ENCODE results near the gene NOXA1. TPM values are rescaled to one million over a fixed set of nuclear protein-coding genes. Genes with fewer than 3 reads are reported as not detected.
"Not testable (repeated sequence)": the region's sequence is repeated elsewhere in the genome, so short reads cannot be mapped to it uniquely, and the experiment has no call there.

The NOXA1 gene
- total RNA-seq, 1 donor from 2014 or later: 6.9 TPM

DNA sequence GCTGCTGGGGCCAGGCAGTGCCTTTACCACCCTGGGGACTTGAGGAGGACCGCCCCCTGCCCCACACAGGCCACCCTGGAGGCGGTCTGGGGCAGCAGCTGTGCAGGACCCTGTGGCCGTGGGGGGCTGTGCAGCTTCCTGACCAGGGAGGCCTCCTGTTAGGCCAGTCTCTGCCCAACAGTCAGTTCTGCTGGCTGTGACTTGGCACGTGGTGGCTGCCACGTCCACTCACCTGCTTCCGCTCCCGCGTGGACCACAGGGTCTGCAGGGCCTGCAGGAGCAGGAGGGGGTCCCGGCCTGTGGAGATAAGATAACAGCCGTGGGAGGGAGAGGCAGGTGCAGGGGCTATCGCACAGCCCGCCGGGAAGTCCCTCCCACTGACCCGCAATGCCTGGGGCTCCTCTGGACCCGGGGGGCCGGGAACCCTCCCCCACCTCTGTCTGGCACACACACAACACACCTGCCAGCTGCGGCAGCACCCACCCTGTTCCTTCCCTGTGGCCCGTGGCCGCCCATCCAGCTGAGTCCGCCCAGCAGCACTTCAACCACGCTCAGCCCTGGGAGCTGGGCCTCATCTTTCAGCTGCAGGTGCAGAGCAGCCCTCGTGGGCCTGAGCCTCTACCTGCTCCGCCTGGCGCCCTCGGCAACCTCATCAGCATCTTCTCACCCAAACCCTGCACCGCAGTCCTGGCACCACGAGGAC is 40.0 kb upstream of the NOXA1 start:
- Histone ChIP-seq H3K36me3 (no peaks in the 10 kb centered on the region), H3K27ac (no peak overlapping the region), H3K4me3 (no peak overlapping the region), H3K27me3 (ENCODE audit: low read depth) (no peaks in the 10 kb centered on the region), H3K9me3 (no peaks in the 10 kb centered on the region), H3K4me1 (peaks cover 13% of the 10 kb centered on the region)
- intact Hi-C loops (cut with DNase I): no loop called here
- ATAC-seq (peak in 1 of 2 donors; percentile 23), DNase-seq (no peak)
- TF ChIP-seq, protein P1, sequence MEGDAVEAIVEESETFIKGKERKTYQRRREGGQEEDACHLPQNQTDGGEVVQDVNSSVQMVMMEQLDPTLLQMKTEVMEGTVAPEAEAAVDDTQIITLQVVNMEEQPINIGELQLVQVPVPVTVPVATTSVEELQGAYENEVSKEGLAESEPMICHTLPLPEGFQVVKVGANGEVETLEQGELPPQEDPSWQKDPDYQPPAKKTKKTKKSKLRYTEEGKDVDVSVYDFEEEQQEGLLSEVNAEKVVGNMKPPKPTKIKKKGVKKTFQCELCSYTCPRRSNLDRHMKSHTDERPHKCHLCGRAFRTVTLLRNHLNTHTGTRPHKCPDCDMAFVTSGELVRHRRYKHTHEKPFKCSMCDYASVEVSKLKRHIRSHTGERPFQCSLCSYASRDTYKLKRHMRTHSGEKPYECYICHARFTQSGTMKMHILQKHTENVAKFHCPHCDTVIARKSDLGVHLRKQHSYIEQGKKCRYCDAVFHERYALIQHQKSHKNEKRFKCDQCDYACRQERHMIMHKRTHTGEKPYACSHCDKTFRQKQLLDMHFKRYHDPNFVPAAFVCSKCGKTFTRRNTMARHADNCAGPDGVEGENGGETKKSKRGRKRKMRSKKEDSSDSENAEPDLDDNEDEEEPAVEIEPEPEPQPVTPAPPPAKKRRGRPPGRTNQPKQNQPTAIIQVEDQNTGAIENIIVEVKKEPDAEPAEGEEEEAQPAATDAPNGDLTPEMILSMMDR (IDR thresholded peaks at IDR 0.05): no peak

GRCh38 chr9:137383784-137384756 is 39.1 kb upstream of the NOXA1 start:
- Histone ChIP-seq H3K9me3 (no peaks in the 10 kb centered on the region), H3K36me3 (no peaks in the 10 kb centered on the region), H3K27me3 (ENCODE audit: low read depth) (no peaks in the 10 kb centered on the region), H3K4me3 (no peak overlapping the region), H3K27ac (no peak overlapping the region), H3K4me1 (peaks cover 21% of the 10 kb centered on the region)
- TF ChIP-seq, protein P1 (IDR thresholded peaks at IDR 0.05): no peak
- DNase-seq: no peak
- intact Hi-C loops (cut with DNase I): no loop called here
- no peak for ATAC-seq

GRCh38 chr9:137385061-137385655 is 38.0 kb upstream of the NOXA1 start:
- Histone ChIP-seq H3K27ac (no peak overlapping the region), H3K4me3 (no peak overlapping the region), H3K36me3 (no peaks in the 10 kb centered on the region), H3K9me3 (no peaks in the 10 kb centered on the region), H3K27me3 (ENCODE audit: low read depth) (no peaks in the 10 kb centered on the region), H3K4me1 (peaks cover 23% of the 10 kb centered on the region)
- intact Hi-C loops (cut with DNase I): no loop called here
- DNase-seq (no peak), ATAC-seq (no peak)
- TF ChIP-seq, protein P1 (IDR thresholded peaks at IDR 0.05): no peak

- peaks cover 32% of the 10 kb centered on the region for H3K4me1 ChIP-seq
- DNase-seq; H3K36me3 ChIP-seq; ATAC-seq; H3K9me3 ChIP-seq; H3K27me3 ChIP-seq (ENCODE audit: low read depth); H3K4me3 ChIP-seq; intact Hi-C loops (cut with DNase I): not testable (repeated sequence)
- peak overlapping the region; percentile 81 for H3K27ac ChIP-seq
Measured at GRCh38 chr9:137386507-137387113, 36.6 kb upstream of the NOXA1 start.

- intact Hi-C loops (cut with DNase I): no loop called here
- peak overlapping the region; percentile 81 for H3K27ac ChIP-seq
- ATAC-seq: no peak
Measured at GRCh38 chr9:137387114-137387890, 35.9 kb upstream of the NOXA1 start.

More at GRCh38 chr9:137387114-137387890, 35.9 kb upstream of the NOXA1 start:
- TF ChIP-seq, protein P1 (IDR thresholded peaks at IDR 0.05): no peak
- no peaks in the 10 kb centered on the region for H3K9me3 ChIP-seq
- peaks cover 32% of the 10 kb centered on the region for H3K4me1 ChIP-seq
- no peaks in the 10 kb centered on the region for H3K36me3 ChIP-seq
- H3K27me3 ChIP-seq (ENCODE audit: low read depth): no peaks in the 10 kb centered on the region
- DNase-seq: no peak
- no peak overlapping the region for H3K4me3 ChIP-seq
